K562 (cell line): ENCODE results near the gene COPG2. TPM values are rescaled to one million over a fixed set of nuclear protein-coding genes. Genes with fewer than 3 reads are reported as not detected.

Experiments used
- ATAC-seq: fragments of 200-7000 bp; cut with Tn5 transposase; 3 replicates; pipeline ENCODE4 v1.9.1; 2020; ENCODE audit warnings: moderate library complexity
- BruUV-seq: library from RNA; stranded (reverse); fragments of 400-500 nt; replicated peaks from 2 replicates; lab custom pipeline; 2021; lab: Mats Ljungman, UMichigan
- CTCF ChIA-PET: fragments of 300-600 bp; formaldehyde crosslinking; extraction: SDS; loops from one replicate; lab custom pipeline; 2021; ENCODE audit warnings: low intra/inter-chr PET ratio; lab: Yijun Ruan, JAX
- POLR2A ChIA-PET: fragments of 300-600, 350-650 bp; sonication (Branson Sonifier 250); formaldehyde crosslinking; extraction: SDS; loops from one replicate; lab custom pipeline; 2021; ENCODE audit warnings: antibody characterized with exemption, inconsistent platforms; lab: Yijun Ruan, JAX
- DNase-seq, 4 experiments: peaks; one replicate each; pipeline versions ENCODE4 v3.0.0 to v3.0.0-alpha.2; 2011 to 2018; ENCODE audit warnings: low spot score in 3 of 4, mixed read lengths in 3 of 4; ENCODE audit errors: extremely low read depth in 1 of 4
- FAIRE-seq: peaks from 2 replicates; lab custom pipeline; 2011; peaks lifted over from hg19 to GRCh38; lab: Jason Lieb, UNC
- H2AFZ ChIP-seq: 2 replicates; pipeline ENCODE4 v1.6.0; 2011; ENCODE audit warnings: low read depth, low read length, control low read depth, inconsistent platforms
- H3K27ac ChIP-seq: fragments of 200-600 bp; 3 replicates; pipeline ENCODE4 v1.8.0; 2011; ENCODE audit warnings: low read depth, mild to moderate bottlenecking, control low read depth, inconsistent platforms, low read length, moderate library complexity, mixed read lengths; ENCODE audit errors: extremely low read depth
- H3K27me3 ChIP-seq, 2 experiments: fragments of 300-600 bp in 1 of 2; 2 replicates in 1 of 2; 3 replicates in 1 of 2; pipeline versions ENCODE4 v1.6.0 to v1.8.0; 2011; ENCODE audit warnings: inconsistent platforms in 2 of 2, low read length in 2 of 2, mild to moderate bottlenecking in 1 of 2, mixed read lengths in 1 of 2, moderate library complexity in 1 of 2; ENCODE audit not compliant: control insufficient read depth in 2 of 2, insufficient read depth in 2 of 2
- H3K36me3 ChIP-seq: fragments of 300-600 bp; 3 replicates; pipeline ENCODE4 v1.8.0; 2011; ENCODE audit warnings: mild to moderate bottlenecking, low read length, inconsistent platforms; ENCODE audit not compliant: control insufficient read depth, insufficient read depth
- H3K4me1 ChIP-seq, 2 experiments: fragments of 200-600 bp in 1 of 2; replicated peaks in 1 of 2; 2 replicates in 1 of 2; 3 replicates in 1 of 2; pipeline versions ENCODE4 v1.5.1 to v1.8.0; 2011; ENCODE audit warnings: inconsistent platforms in 2 of 2, low read length in 2 of 2, mild to moderate bottlenecking in 1 of 2, mixed read lengths in 1 of 2, moderate library complexity in 1 of 2; ENCODE audit not compliant: control insufficient read depth in 2 of 2, insufficient read depth in 2 of 2
- H3K4me2 ChIP-seq: 2 replicates; pipeline ENCODE4 v1.6.1; 2011; ENCODE audit warnings: low read length, control low read depth, inconsistent platforms, mixed read lengths; ENCODE audit not compliant: insufficient read depth
- H3K4me3 ChIP-seq: fragments of 200-600 bp; sonication (generic), shearing (Covaris generic); 2 replicates; pipeline ENCODE4 v1.5.1; 2016; ENCODE audit warnings: control low read depth, inconsistent platforms
- H3K79me2 ChIP-seq: fragments of 200-600 bp; 3 replicates; pipeline ENCODE4 v1.8.0; 2011; ENCODE audit warnings: low read length, inconsistent platforms; ENCODE audit not compliant: control insufficient read depth, insufficient read depth
- H3K9ac ChIP-seq, 2 experiments: 2 replicates each; pipeline versions ENCODE4 v1.6.0 to v1.6.1; 2011; ENCODE audit warnings: low read depth in 2 of 2, low read length in 2 of 2, control low read depth in 1 of 2, inconsistent platforms in 1 of 2, mild to moderate bottlenecking in 1 of 2, mixed read lengths in 1 of 2; ENCODE audit not compliant: insufficient read depth in 1 of 2
- H3K9me1 ChIP-seq: one replicate; pipeline ENCODE4 v1.6.0; 2011; ENCODE audit warnings: inconsistent platforms, mild to moderate bottlenecking, low read length, moderate library complexity; ENCODE audit not compliant: control insufficient read depth, insufficient read depth
- H3K9me3 ChIP-seq: replicated peaks from 2 replicates; pipeline ENCODE4 v1.5.1; 2011; ENCODE audit warnings: low read depth, low read length, inconsistent platforms; ENCODE audit not compliant: control insufficient read depth, insufficient read depth
- H4K20me1 ChIP-seq: replicated peaks from 2 replicates; pipeline ENCODE4 v1.6.1; 2011; ENCODE audit warnings: low read length, inconsistent platforms, mixed read lengths; ENCODE audit not compliant: control insufficient read depth, insufficient read depth
- CTCFL ChIP-seq: IDR thresholded peaks from 2 replicates; pipeline ENCODE4 v1.6.1; 2011; ENCODE audit warnings: borderline replicate concordance, low read depth, mild to moderate bottlenecking, moderate library complexity, low read length; ENCODE audit not compliant: insufficient read depth, poor library complexity, severe bottlenecking
- EZH2 ChIP-seq: IDR thresholded peaks from 2 replicates; pipeline ENCODE4 v1.6.1; 2012; ENCODE audit warnings: low read depth, mild to moderate bottlenecking, inconsistent platforms, low read length, borderline replicate concordance
- HMGN3 ChIP-seq: IDR thresholded peaks from 2 replicates; pipeline ENCODE4 v1.6.1; 2011; ENCODE audit warnings: borderline replicate concordance, low read depth, mild to moderate bottlenecking, mixed read lengths, low read length; ENCODE audit not compliant: insufficient read length; ENCODE audit errors: extremely low read depth
- KAT2B ChIP-seq: IDR thresholded peaks from one replicate; pipeline ENCODE4 v1.6.1; 2012; ENCODE audit warnings: low read depth, mild to moderate bottlenecking, control low read depth, inconsistent platforms, low read length, moderate library complexity
- NFATC3 ChIP-seq: fragments of 450-650 bp; IDR thresholded peaks from 2 replicates; pipeline ENCODE4 v1.6.1; 2017; ENCODE audit warnings: mild to moderate bottlenecking
- PURB ChIP-seq: sonication (generic); formaldehyde crosslinking; IDR thresholded peaks from 2 replicates; pipeline ENCODE4 v1.9.0; 2021; ENCODE audit warnings: low read depth, mild to moderate bottlenecking, missing genetic modification reagents
- RBBP5 ChIP-seq: fragments of 200-600 bp; sonication (generic); IDR thresholded peaks from 2 replicates; pipeline ENCODE4 v1.6.1; 2012; ENCODE audit warnings: borderline replicate concordance, mild to moderate bottlenecking, low read length, control low read depth, inconsistent platforms; ENCODE audit not compliant: insufficient read depth, poor library complexity, severe bottlenecking
- VEZF1 ChIP-seq: fragments of 200-800 bp; sonication (Bioruptor generic); IDR thresholded peaks from 2 replicates; pipeline ENCODE4 v1.6.1; 2017; ENCODE audit warnings: missing genetic modification characterization, missing compliant biosample characterization
- ZBED1 ChIP-seq: IDR thresholded peaks from 2 replicates; pipeline ENCODE4 v1.6.1; 2014
- ZBTB33 ChIP-seq: sonication (generic); formaldehyde crosslinking; IDR thresholded peaks from 2 replicates; pipeline ENCODE4 v1.8.1; 2023; ENCODE audit warnings: mild to moderate bottlenecking, missing genetic modification reagents
- ZNF583 ChIP-seq: fragments of 250-450 bp; sonication (Bioruptor Pico); IDR thresholded peaks from 2 replicates; pipeline ENCODE4 v1.4.0; 2020
- WGBS: fragments of 100-300 bp; shearing (Covaris generic); methylation state at CpG from one replicate; pipeline ENCODE4 v1.1.6; 2016; ENCODE audit warnings: low coverage, mixed read lengths; ENCODE audit not compliant: insufficient coverage; ENCODE audit errors: missing lambda C conversion rate; 5-methylcytosine and 5-hydroxymethylcytosine counted together
- in situ Hi-C: fragments of 300-500 bp; cut with MboI; formaldehyde crosslinking; loops from 4 replicates; pipeline ENCODE4 v1.15.0; 2018; ENCODE audit warnings: inconsistent platforms, mixed read lengths
- intact Hi-C: fragments of 100-400 bp; cut with micrococcal nuclease; formaldehyde crosslinking; loops from 2 replicates; pipeline ENCODE4 v1.14.2; 2022
- polyA plus RNA-seq, 8 experiments: library from polyadenylated mRNA; depleted of rRNA in 4 of 8; stranded (reverse) in 5 of 8; unstranded in 3 of 8; fragments of >200 nt; fragmentation: Nextera tagmentation in 2 of 8; fragmentation: Illumina TruSeq in 1 of 8; extraction: Ambion mirVana in 2 of 8; extraction: Trizol in 1 of 8; gene quantifications; 2 replicates each; pipeline versions ENCODE4 v1.2.1 to v1.2.3, GENCODE V29; 2011 to 2014; ENCODE audit warnings: inconsistent platforms in 1 of 8, missing spikeins in 1 of 8
- total RNA-seq, 7 experiments: library from RNA; depleted of rRNA in 6 of 7; stranded (reverse); fragments of >200 nt in 6 of 7; fragmentation: Illumina TruSeq in 2 of 7; extraction: Trizol in 2 of 7; gene quantifications; 2 replicates each; pipeline versions ENCODE4 v1.2.1 to v1.2.3, GENCODE V29; 2011 to 2021; ENCODE audit warnings: low replicate concordance in 1 of 7
- TF ChIP-seq, protein P1 (sequence below): fragments of 450-650 bp; IDR thresholded peaks from 2 replicates; pipeline ENCODE4 v1.6.1; 2016; ENCODE audit warnings: mild to moderate bottlenecking

Gene COPG2
- total and polyA plus RNA-seq, 9 of the 15 experiments (the other 6 are each of a cell fraction or from before 2014, with no cell fraction given), result 6.6 to 104 (median 32.5) TPM

- no peaks in the 10 kb centered on the region for H3K79me2 ChIP-seq
- TF ChIP-seq, protein P1, sequence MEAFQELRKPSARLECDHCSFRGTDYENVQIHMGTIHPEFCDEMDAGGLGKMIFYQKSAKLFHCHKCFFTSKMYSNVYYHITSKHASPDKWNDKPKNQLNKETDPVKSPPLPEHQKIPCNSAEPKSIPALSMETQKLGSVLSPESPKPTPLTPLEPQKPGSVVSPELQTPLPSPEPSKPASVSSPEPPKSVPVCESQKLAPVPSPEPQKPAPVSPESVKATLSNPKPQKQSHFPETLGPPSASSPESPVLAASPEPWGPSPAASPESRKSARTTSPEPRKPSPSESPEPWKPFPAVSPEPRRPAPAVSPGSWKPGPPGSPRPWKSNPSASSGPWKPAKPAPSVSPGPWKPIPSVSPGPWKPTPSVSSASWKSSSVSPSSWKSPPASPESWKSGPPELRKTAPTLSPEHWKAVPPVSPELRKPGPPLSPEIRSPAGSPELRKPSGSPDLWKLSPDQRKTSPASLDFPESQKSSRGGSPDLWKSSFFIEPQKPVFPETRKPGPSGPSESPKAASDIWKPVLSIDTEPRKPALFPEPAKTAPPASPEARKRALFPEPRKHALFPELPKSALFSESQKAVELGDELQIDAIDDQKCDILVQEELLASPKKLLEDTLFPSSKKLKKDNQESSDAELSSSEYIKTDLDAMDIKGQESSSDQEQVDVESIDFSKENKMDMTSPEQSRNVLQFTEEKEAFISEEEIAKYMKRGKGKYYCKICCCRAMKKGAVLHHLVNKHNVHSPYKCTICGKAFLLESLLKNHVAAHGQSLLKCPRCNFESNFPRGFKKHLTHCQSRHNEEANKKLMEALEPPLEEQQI, result no peak
- TF ChIP-seq ZBED1 (no peak), EZH2 (no peak), VEZF1 (CRISPR knock-in tag) (no peak), RBBP5 (no peak), ZNF583 (CRISPR knock-in tag) (no peak), HMGN3 (peak; percentile 3), NFATC3 (no peak), KAT2B (no peak), CTCFL (peak; percentile 15), PURB (CRISPR knock-in tag) (no peak), ZBTB33 (CRISPR knock-in tag) (peak; percentile 96)
Measured at GRCh38 chr7:130490888-130491804, 177.4 kb downstream of the COPG2 start.

More at GRCh38 chr7:130490888-130491804, 177.4 kb downstream of the COPG2 start:
- in situ Hi-C loops (no loop called here), intact Hi-C loops (no loop called here)
- no peaks in the 10 kb centered on the region for H3K36me3 ChIP-seq
- ATAC-seq, result no peak
- CTCF ChIA-PET, result no interaction called here
- BruUV-seq, result no TSS peak
- no peaks in the 10 kb centered on the region for H3K9me1 ChIP-seq
- DNase-seq, result no peak
- no peak overlapping the region for H3K27ac ChIP-seq
- no peak overlapping the region for H3K9ac ChIP-seq
- H2AFZ ChIP-seq, result no peak overlapping the region
- peaks cover 4 to 31% of the 10 kb centered on the region in 2 experiments; a peak in 4 of 5 replicates for H3K27me3 ChIP-seq
- 73% methylated on average over 59 of the region's 62 CpGs for WGBS
- H4K20me1 ChIP-seq, result no peaks in the 10 kb centered on the region
- no peak overlapping the region for H3K4me2 ChIP-seq
- no peak overlapping the region for H3K4me3 ChIP-seq
- no peak for FAIRE-seq
- H3K4me1 ChIP-seq, result peaks cover 11 to 16% of the 10 kb centered on the region in 2 experiments
- POLR2A ChIA-PET, result no interaction called here
- H3K9me3 ChIP-seq, result peaks cover 8% of the 10 kb centered on the region
